HepG2 (cell line): ENCODE measurements around the gene UNC13D. TPM values are rescaled to one million over a fixed set of nuclear protein-coding genes. Genes with fewer than 3 reads are reported as not detected.

Source experiments
- ARID3A ChIP-seq: IDR thresholded peaks from 2 replicates; pipeline ENCODE4 v1.6.1; 2012; ENCODE audit warnings: low read depth, low read length, improper control_type of control experiment
- HMGXB3 ChIP-seq: sonication (generic); formaldehyde crosslinking; IDR thresholded peaks from 2 replicates; pipeline ENCODE4 v1.4.0; 2020; ENCODE audit warnings: missing genetic modification reagents, borderline replicate concordance
- MTF1 ChIP-seq: sonication (generic); formaldehyde crosslinking; IDR thresholded peaks from 2 replicates; pipeline ENCODE4 v1.5.0; 2020; ENCODE audit warnings: missing genetic modification reagents
- SOX5 ChIP-seq: IDR thresholded peaks from 2 replicates; pipeline ENCODE4 v1.6.1; 2016; ENCODE audit warnings: borderline replicate concordance
- THAP9 ChIP-seq: sonication (generic); formaldehyde crosslinking; IDR thresholded peaks from 2 replicates; pipeline ENCODE4; 2020; ENCODE audit warnings: missing genetic modification reagents, mild to moderate bottlenecking, borderline replicate concordance
- ZBED4 ChIP-seq: sonication (generic); formaldehyde crosslinking; IDR thresholded peaks from 2 replicates; pipeline ENCODE4 v1.4.0; 2020; ENCODE audit warnings: missing genetic modification reagents, borderline replicate concordance
- ZNF160 ChIP-seq: sonication (generic); formaldehyde crosslinking; IDR thresholded peaks from 2 replicates; pipeline ENCODE4 v1.8.0; 2022; ENCODE audit warnings: mild to moderate bottlenecking, inconsistent platforms, missing genetic modification reagents
- ZNF335 ChIP-seq: sonication (generic); formaldehyde crosslinking; IDR thresholded peaks from 2 replicates; pipeline ENCODE4 v1.4.0; 2020; ENCODE audit warnings: missing genetic modification reagents
- ZNF709 ChIP-seq: sonication (generic); formaldehyde crosslinking; IDR thresholded peaks from 2 replicates; pipeline ENCODE4 v1.5.0; 2020; ENCODE audit warnings: mild to moderate bottlenecking, missing genetic modification reagents
- ZNF816 ChIP-seq: sonication (generic); formaldehyde crosslinking; IDR thresholded peaks from 2 replicates; pipeline ENCODE4 v1.8.0; 2022; ENCODE audit warnings: missing genetic modification reagents, mild to moderate bottlenecking, borderline replicate concordance
- ZXDC ChIP-seq: sonication (generic); formaldehyde crosslinking; IDR thresholded peaks from 2 replicates; pipeline ENCODE4 v1.5.0; 2020; ENCODE audit warnings: mild to moderate bottlenecking, missing genetic modification reagents
- polyA plus RNA-seq, 8 experiments: library from polyadenylated mRNA; depleted of rRNA in 3 of 8; stranded (reverse) in 7 of 8; unstranded in 1 of 8; fragments of >200 nt; fragmentation: Illumina TruSeq in 4 of 8; extraction: Trizol in 4 of 8; gene quantifications; 2 replicates each; pipeline versions ENCODE4 v1.2.1 to v1.2.3, GENCODE V29; 2011 to 2016; ENCODE audit warnings: low read depth in 4 of 8, missing spikeins in 1 of 8, mixed read lengths in 1 of 8; ENCODE audit not compliant: insufficient read depth in 1 of 8
- total RNA-seq, 5 experiments: library from RNA; depleted of rRNA; stranded (reverse); fragments of >200 nt; fragmentation: Illumina TruSeq; extraction: Trizol; gene quantifications; 2 replicates each; pipeline ENCODE4 v1.2.3, GENCODE V29; 2016; ENCODE audit warnings: low read depth in 1 of 5

UNC13D gene
- total and polyA plus RNA-seq, 2 of the 13 experiments (the other 11 are each of a cell fraction or from before 2014, with no cell fraction given), result 29.7 to 42.7 TPM

GRCh38 chr17:75878174-75878998 is 34.2 kb upstream of the UNC13D start, which contains the start of gene TRIM47 (continued):
- TF ChIP-seq THAP9 (CRISPR knock-in tag) (peak; percentile 22; the same call in 1 of the 2 replicates), ZBED4 (CRISPR knock-in tag) (peak; percentile 89; the same call in 1 of the 2 replicates), ZXDC (CRISPR knock-in tag) (peak; percentile 70; the same call in 1 of the 2 replicates), SOX5 (CRISPR knock-in tag) (0 out of 2 replicates have a peak, but pooled peaks have one; percentile 7), ZNF709 (CRISPR knock-in tag) (no peak; the same call in 1 of the 2 replicates), HMGXB3 (CRISPR knock-in tag) (peak; percentile 88), ZNF816 (CRISPR knock-in tag) (no peak; the same call in 1 of the 2 replicates), ARID3A (no peak), ZNF335 (CRISPR knock-in tag) (peak; percentile 94), MTF1 (0 out of 2 replicates have a peak, but pooled peaks have one; percentile 80), ZNF160 (peak; percentile 71)
